Measurements from ENCODE around the gene PLGRKT.
"Not testable (repeated sequence)": the region's sequence is repeated elsewhere in the genome, so short reads cannot be mapped to it uniquely, and the experiment has no call there.

Gene PLGRKT

DNA sequence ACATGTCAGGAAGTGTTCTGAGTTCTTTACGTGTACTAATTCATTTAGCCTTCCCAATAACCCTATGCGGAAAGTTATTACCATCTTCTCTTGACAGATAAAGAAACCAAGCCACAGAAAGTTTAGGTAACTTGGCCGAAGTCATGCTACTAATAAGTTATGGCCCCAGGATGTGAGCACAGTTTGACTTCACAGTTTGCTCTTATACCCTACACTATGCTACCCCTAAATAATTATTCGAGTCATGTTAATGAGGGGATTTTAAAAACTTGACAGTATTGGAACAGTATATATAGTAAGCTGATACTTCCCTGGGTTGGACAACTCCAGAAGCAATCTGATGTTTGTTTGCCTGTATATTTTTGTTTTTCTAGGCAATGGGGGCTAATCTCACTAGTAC, 43.2 kb upstream of the PLGRKT start:
- H3K27me3 ChIP-seq (ENCODE audit: control insufficient read depth, low read length): no peaks in the 10 kb centered on the region
- no peaks in the 10 kb centered on the region for H3K9me3 ChIP-seq (ENCODE audit: control insufficient read depth, insufficient read depth, low read length)
- H3F3A ChIP-seq (ENCODE audit: control insufficient read depth, insufficient read depth): no peaks in the 10 kb centered on the region
- no peak overlapping the region for H3K27ac ChIP-seq (ENCODE audit: low read depth, low read length)
- H3K4me2 ChIP-seq (ENCODE audit: low read length): no peak overlapping the region
- TF ChIP-seq EZH2phosphoT487 (IDR thresholded peaks at IDR 0.05; ENCODE audit: borderline replicate concordance, low read length): no peak
- TF ChIP-seq, protein P1, sequence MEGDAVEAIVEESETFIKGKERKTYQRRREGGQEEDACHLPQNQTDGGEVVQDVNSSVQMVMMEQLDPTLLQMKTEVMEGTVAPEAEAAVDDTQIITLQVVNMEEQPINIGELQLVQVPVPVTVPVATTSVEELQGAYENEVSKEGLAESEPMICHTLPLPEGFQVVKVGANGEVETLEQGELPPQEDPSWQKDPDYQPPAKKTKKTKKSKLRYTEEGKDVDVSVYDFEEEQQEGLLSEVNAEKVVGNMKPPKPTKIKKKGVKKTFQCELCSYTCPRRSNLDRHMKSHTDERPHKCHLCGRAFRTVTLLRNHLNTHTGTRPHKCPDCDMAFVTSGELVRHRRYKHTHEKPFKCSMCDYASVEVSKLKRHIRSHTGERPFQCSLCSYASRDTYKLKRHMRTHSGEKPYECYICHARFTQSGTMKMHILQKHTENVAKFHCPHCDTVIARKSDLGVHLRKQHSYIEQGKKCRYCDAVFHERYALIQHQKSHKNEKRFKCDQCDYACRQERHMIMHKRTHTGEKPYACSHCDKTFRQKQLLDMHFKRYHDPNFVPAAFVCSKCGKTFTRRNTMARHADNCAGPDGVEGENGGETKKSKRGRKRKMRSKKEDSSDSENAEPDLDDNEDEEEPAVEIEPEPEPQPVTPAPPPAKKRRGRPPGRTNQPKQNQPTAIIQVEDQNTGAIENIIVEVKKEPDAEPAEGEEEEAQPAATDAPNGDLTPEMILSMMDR (IDR thresholded peaks at IDR 0.05; ENCODE audit: low read depth, low read length, poor library complexity, severe bottlenecking): no peak
- H3K9me2 ChIP-seq (replicated peaks; ENCODE audit: control insufficient read depth, low read length): no peaks in the 10 kb centered on the region
- no peaks in the 10 kb centered on the region for H4K20me1 ChIP-seq (ENCODE audit: control insufficient read depth, insufficient read depth, low read depth, low read length)
- H3K36me3 ChIP-seq (ENCODE audit: control insufficient read depth, low read length): no peaks in the 10 kb centered on the region
- no peaks in the 10 kb centered on the region for H3K79me2 ChIP-seq (ENCODE audit: control insufficient read depth, low read length)
- no peak overlapping the region for H3K4me3 ChIP-seq (ENCODE audit: low read length)
- H3K4me1 ChIP-seq (ENCODE audit: control insufficient read depth, low read length): peaks cover 10% of the 10 kb centered on the region

GRCh38 chr9:5479994-5480694, 42.4 kb upstream of the PLGRKT start:
- no peak overlapping the region for H3K4me2 ChIP-seq (ENCODE audit: low read length)
- H3K4me3 ChIP-seq (ENCODE audit: low read length): no peak overlapping the region

DNA sequence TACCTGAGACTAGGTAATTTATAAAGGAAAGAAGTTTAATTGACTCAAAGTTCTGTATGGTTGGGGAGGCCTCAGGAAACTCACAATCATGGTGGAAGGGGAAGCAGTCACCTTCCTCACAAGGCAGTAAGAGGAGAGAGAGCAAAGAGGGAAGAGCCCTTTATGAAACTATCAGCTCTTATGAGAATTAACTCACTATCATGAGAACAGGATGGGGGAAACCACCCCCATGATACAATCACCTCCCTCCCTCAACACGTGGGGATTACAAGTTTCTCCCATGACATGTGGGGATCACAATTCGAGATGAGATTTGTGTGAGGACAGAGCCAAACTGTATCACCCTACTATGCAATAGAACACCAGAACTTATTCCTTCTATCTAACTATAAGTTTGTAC, 40.5 kb upstream of the PLGRKT start:
- Histone ChIP-seq H3K9me2 (replicated peaks; ENCODE audit: control insufficient read depth, low read length) (no peaks in the 10 kb centered on the region), H3K79me2 (ENCODE audit: control insufficient read depth, low read length) (no peaks in the 10 kb centered on the region), H3K27me3 (ENCODE audit: control insufficient read depth, low read length) (no peaks in the 10 kb centered on the region), H3K9me3 (ENCODE audit: control insufficient read depth, insufficient read depth, low read length) (no peaks in the 10 kb centered on the region), H3K4me1 (ENCODE audit: control insufficient read depth, low read length) (peaks cover 7% of the 10 kb centered on the region), H3F3A (ENCODE audit: control insufficient read depth, insufficient read depth) (no peaks in the 10 kb centered on the region), H3K27ac (ENCODE audit: low read depth, low read length) (no peak overlapping the region), H3K36me3 (ENCODE audit: control insufficient read depth, low read length) (no peaks in the 10 kb centered on the region), H4K20me1 (ENCODE audit: control insufficient read depth, insufficient read depth, low read depth, low read length) (no peaks in the 10 kb centered on the region), H3K4me3 (ENCODE audit: low read length) (no peak overlapping the region), H3K4me2 (ENCODE audit: low read length) (no peak overlapping the region)
- TF ChIP-seq EZH2phosphoT487 (IDR thresholded peaks at IDR 0.05; ENCODE audit: borderline replicate concordance, low read length): no peak
- TF ChIP-seq, protein P1 (IDR thresholded peaks at IDR 0.05; ENCODE audit: low read depth, low read length, poor library complexity, severe bottlenecking): no peak

More at GRCh38 chr9:5479994-5480694, 42.4 kb upstream of the PLGRKT start:
- no peaks in the 10 kb centered on the region for H3K36me3 ChIP-seq (ENCODE audit: control insufficient read depth, low read length)
- H4K20me1 ChIP-seq (ENCODE audit: control insufficient read depth, insufficient read depth, low read depth, low read length): no peaks in the 10 kb centered on the region
- no peaks in the 10 kb centered on the region for H3K79me2 ChIP-seq (ENCODE audit: control insufficient read depth, low read length)
- H3K9me2 ChIP-seq (replicated peaks; ENCODE audit: control insufficient read depth, low read length): no peaks in the 10 kb centered on the region
- no peak overlapping the region for H3K27ac ChIP-seq (ENCODE audit: low read depth, low read length)
- H3K9me3 ChIP-seq (ENCODE audit: control insufficient read depth, insufficient read depth, low read length): no peaks in the 10 kb centered on the region
- H3K4me1 ChIP-seq (ENCODE audit: control insufficient read depth, low read length): peaks cover 10% of the 10 kb centered on the region
- no peaks in the 10 kb centered on the region for H3F3A ChIP-seq (ENCODE audit: control insufficient read depth, insufficient read depth)
- H3K27me3 ChIP-seq (ENCODE audit: control insufficient read depth, low read length): no peaks in the 10 kb centered on the region
- TF ChIP-seq, protein P1 (IDR thresholded peaks at IDR 0.05; ENCODE audit: low read depth, low read length, poor library complexity, severe bottlenecking): no peak
- no peak for TF ChIP-seq EZH2phosphoT487 (IDR thresholded peaks at IDR 0.05; ENCODE audit: borderline replicate concordance, low read length)

GRCh38 chr9:5475611-5476010, 37.9 kb upstream of the PLGRKT start:
- H3K36me3 ChIP-seq (ENCODE audit: control insufficient read depth, low read length); H3K9me3 ChIP-seq (ENCODE audit: control insufficient read depth, insufficient read depth, low read length); H3K4me1 ChIP-seq (ENCODE audit: control insufficient read depth, low read length); H3K4me2 ChIP-seq (ENCODE audit: low read length); H3K79me2 ChIP-seq (ENCODE audit: control insufficient read depth, low read length); H3K4me3 ChIP-seq (ENCODE audit: low read length); H3K9me2 ChIP-seq (replicated peaks; ENCODE audit: control insufficient read depth, low read length); H3K27me3 ChIP-seq (ENCODE audit: control insufficient read depth, low read length); H4K20me1 ChIP-seq (ENCODE audit: control insufficient read depth, insufficient read depth, low read depth, low read length); H3K27ac ChIP-seq (ENCODE audit: low read depth, low read length); H3F3A ChIP-seq (ENCODE audit: control insufficient read depth, insufficient read depth): not testable (repeated sequence)

Measured in DOHH2 (cell line).